ENCODE results near the gene FRA10AC1. TPM values are rescaled to one million over a fixed set of nuclear protein-coding genes. Genes with fewer than 3 reads are reported as not detected.
"Not testable (repeated sequence)": the region's sequence is repeated elsewhere in the genome, so short reads cannot be mapped to it uniquely, and the experiment has no call there.

FRA10AC1 gene
- total RNA-seq, 1 donor from 2014 or later: 5.7 TPM

GRCh38 chr10:93703841-93704240 lies 1.4 kb upstream of the FRA10AC1 start:
- DNase-seq (ENCODE audit: low read depth, low spot score): no peak

- no peak for DNase-seq (ENCODE audit: low read depth, low spot score)
Measured at GRCh38 chr10:93703066-93703465, 674 bp upstream of the FRA10AC1 start.

GRCh38 chr10:93701866-93702209 lies 554 bp downstream of the FRA10AC1 start:
- DNase-seq (ENCODE audit: low read depth, low spot score): no peak

GRCh38 chr10:93697207-93697606 lies 5.2 kb downstream of the FRA10AC1 start:
- DNase-seq (ENCODE audit: low read depth, low spot score): no peak

GRCh38 chr10:93696582-93696981 lies 5.8 kb downstream of the FRA10AC1 start:
- not testable (repeated sequence) for DNase-seq (ENCODE audit: low read depth, low spot score)

- no peak for DNase-seq (ENCODE audit: low read depth, low spot score)
Measured at GRCh38 chr10:93695740-93696139, 6.7 kb downstream of the FRA10AC1 start.

- no peak for DNase-seq (ENCODE audit: low read depth, low spot score)
Measured at GRCh38 chr10:93687737-93688136, 14.7 kb downstream of the FRA10AC1 start.

GRCh38 chr10:93680412-93681047 lies 21.9 kb downstream of the FRA10AC1 start:
- no peak for DNase-seq (ENCODE audit: low read depth, low spot score)

GRCh38 chr10:93678805-93679587 lies 23.4 kb downstream of the FRA10AC1 start:
- DNase-seq (ENCODE audit: low read depth, low spot score): no peak

- no peak for DNase-seq (ENCODE audit: low read depth, low spot score)
Measured at GRCh38 chr10:93678386-93678785, 24.0 kb downstream of the FRA10AC1 start.

- DNase-seq (ENCODE audit: low read depth, low spot score): no peak
Measured at GRCh38 chr10:93673791-93674190, 28.6 kb downstream of the FRA10AC1 start.

GRCh38 chr10:93672890-93673289 lies 29.5 kb downstream of the FRA10AC1 start:
- no peak for DNase-seq (ENCODE audit: low read depth, low spot score)

GRCh38 chr10:93672022-93672678 lies 30.2 kb downstream of the FRA10AC1 start:
- no peak for DNase-seq (ENCODE audit: low read depth, low spot score)

- DNase-seq (ENCODE audit: low read depth, low spot score): no peak
Measured at GRCh38 chr10:93671042-93671441, 31.4 kb downstream of the FRA10AC1 start.

GRCh38 chr10:93670372-93670771 lies 32.0 kb downstream of the FRA10AC1 start:
- DNase-seq (ENCODE audit: low read depth, low spot score): no peak

- DNase-seq (ENCODE audit: low read depth, low spot score): no peak
Measured at GRCh38 chr10:93667795-93668194, 34.6 kb downstream of the FRA10AC1 start.

GRCh38 chr10:93666030-93666429 lies 36.4 kb downstream of the FRA10AC1 start:
- no peak for DNase-seq (ENCODE audit: low read depth, low spot score)

GRCh38 chr10:93657757-93658156 lies 44.6 kb downstream of the FRA10AC1 start:
- no peak for DNase-seq (ENCODE audit: low read depth, low spot score)

- DNase-seq (ENCODE audit: low read depth, low spot score): no peak
Measured at GRCh38 chr10:93656155-93656554, 46.2 kb downstream of the FRA10AC1 start.

GRCh38 chr10:93654201-93654600 lies 48.2 kb downstream of the FRA10AC1 start:
- no peak for DNase-seq (ENCODE audit: low read depth, low spot score)

GRCh38 chr10:93652857-93653256 lies 49.5 kb downstream of the FRA10AC1 start:
- DNase-seq (ENCODE audit: low read depth, low spot score): no peak

- no peak for DNase-seq (ENCODE audit: low read depth, low spot score)
Measured at GRCh38 chr10:93639791-93640190, 62.6 kb downstream of the FRA10AC1 start.

Measured in pulmonary artery endothelial cell (primary cell).